Measurements from ENCODE around the gene RNF213.

The RNF213 gene

GRCh38 chr17:80220736-80221215 is 39.9 kb upstream of the RNF213 start:
- Mint-ChIP-seq H3K27ac (peak overlapping the region; percentile 73), H3K4me3 (peak overlapping the region; percentile 75), H3K36me3 (ENCODE audit: low read depth) (peaks cover 42% of the 10 kb centered on the region), H3K9me3 (no peaks in the 10 kb centered on the region), H3K4me1 (ENCODE audit: low read depth) (peaks cover 39% of the 10 kb centered on the region), H3K27me3 (no peaks in the 10 kb centered on the region)
- peak; percentile 54 for DNase-seq

DNA sequence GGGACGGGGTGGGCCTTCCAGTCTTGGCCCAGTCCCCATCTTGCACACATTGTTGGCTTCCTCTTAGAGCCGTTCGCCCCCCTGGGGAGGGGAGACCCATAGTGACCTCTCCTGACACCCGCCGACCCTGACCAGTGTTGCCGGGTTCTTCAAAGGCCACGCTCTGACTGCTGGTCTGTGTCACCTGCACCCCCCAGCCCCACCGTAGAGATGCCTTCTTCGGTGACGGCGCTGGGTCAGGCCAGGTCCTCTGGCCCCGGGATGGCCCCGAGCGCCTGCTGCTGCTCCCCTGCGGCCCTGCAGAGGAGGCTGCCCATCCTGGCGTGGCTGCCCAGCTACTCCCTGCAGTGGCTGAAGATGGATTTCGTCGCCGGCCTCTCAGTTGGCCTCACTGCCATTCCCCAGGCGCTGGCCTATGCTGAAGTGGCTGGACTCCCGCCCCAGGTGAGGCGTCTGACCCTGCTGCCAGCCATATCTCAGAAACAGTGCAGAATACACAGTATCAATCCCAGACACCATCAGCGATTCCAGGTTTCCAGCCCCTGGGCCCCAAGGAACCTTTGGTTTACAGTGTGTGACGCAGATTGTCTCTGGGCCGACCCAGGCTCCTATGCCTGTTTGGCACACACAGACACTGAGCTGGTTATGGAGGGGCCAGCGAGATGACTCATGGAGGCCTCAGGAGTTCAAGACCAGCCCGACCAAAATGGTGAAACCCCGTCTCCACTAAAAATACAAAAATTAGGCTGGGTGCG is 39.1 kb upstream of the RNF213 start:
- Mint-ChIP-seq H3K9me3 (no peaks in the 10 kb centered on the region), H3K4me3 (peak overlapping the region; percentile 75), H3K4me1 (ENCODE audit: low read depth) (peaks cover 34% of the 10 kb centered on the region), H3K27me3 (no peaks in the 10 kb centered on the region), H3K36me3 (ENCODE audit: low read depth) (peaks cover 36% of the 10 kb centered on the region), H3K27ac (peak overlapping the region; percentile 73)
- DNase-seq, result no peak

DNA sequence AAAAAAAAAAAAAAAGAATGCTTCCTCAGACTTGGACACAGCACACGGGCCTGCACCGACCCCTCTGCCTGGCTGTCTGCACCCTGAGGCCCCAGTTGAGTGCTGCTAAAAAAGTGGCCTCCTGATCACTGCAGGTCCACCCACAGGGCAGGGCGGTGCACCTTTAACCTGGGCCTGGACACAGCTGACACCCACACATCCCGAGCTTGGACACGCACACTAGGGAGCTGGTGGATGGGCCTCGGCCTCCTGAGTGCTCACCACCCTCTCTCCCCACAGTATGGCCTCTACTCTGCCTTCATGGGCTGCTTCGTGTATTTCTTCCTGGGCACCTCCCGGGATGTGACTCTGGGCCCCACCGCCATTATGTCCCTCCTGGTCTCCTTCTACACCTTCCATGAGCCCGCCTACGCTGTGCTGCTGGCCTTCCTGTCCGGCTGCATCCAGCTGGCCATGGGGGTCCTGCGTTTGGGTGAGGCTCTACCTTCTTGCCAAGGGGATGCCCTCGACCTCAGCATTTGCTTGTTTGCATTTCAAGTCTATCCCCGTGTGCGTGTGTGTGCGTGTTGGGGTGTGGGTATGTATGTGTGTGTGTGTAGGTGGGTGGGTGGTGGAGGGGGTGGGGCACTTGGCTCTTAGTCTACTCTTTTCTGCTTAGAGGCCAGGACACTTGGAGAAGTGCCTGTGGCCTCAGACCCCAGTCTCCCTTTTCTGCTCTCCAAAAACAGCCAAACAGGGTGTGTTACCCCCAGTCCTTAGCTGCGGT is 38.1 kb upstream of the RNF213 start:
- Mint-ChIP-seq H3K27me3 (no peaks in the 10 kb centered on the region), H3K4me1 (ENCODE audit: low read depth) (peaks cover 32% of the 10 kb centered on the region), H3K4me3 (no peak overlapping the region), H3K9me3 (no peaks in the 10 kb centered on the region), H3K27ac (no peak overlapping the region), H3K36me3 (ENCODE audit: low read depth) (peaks cover 32% of the 10 kb centered on the region)
- DNase-seq, result no peak

DNA sequence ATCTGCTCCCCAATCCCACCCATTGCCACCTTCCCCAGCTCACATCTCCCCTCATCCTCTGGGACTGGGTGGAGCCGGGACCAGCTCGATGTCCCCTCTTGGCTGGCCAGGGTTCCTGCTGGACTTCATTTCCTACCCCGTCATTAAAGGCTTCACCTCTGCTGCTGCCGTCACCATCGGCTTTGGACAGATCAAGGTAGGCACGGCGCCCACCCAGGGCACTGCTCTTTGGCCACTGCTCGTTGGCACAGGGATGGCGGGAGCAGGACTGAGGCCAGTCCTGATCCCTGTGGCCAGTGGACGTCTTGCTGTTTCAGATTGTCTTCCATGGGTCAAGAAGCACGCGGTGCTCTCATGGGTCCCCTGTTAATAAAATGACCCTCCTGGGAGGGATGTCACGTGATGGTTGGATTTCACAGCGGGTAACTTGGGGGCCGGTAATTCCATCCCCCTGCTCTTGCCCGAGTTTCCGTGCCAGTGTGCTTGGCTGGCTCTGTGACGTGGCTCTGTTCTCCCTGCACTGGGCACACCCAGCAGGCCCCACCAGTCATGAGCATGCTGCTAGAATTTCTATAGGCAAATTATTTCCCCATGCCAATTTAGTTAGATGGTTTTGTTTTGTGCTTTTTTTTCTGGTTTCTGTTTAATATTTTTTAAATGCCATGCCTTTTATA is 37.4 kb upstream of the RNF213 start:
- Mint-ChIP-seq H3K27ac (no peak overlapping the region), H3K36me3 (ENCODE audit: low read depth) (peaks cover 31% of the 10 kb centered on the region), H3K4me3 (no peak overlapping the region), H3K9me3 (no peaks in the 10 kb centered on the region), H3K4me1 (ENCODE audit: low read depth) (peaks cover 25% of the 10 kb centered on the region), H3K27me3 (no peaks in the 10 kb centered on the region)
- no peak for DNase-seq

- H3K4me3 Mint-ChIP-seq, result no peak overlapping the region
- no peak for DNase-seq
- H3K27ac Mint-ChIP-seq, result no peak overlapping the region
- no peaks in the 10 kb centered on the region for H3K9me3 Mint-ChIP-seq
- H3K4me1 Mint-ChIP-seq (ENCODE audit: low read depth), result peaks cover 18% of the 10 kb centered on the region
- peaks cover 29% of the 10 kb centered on the region for H3K36me3 Mint-ChIP-seq (ENCODE audit: low read depth)
- no peaks in the 10 kb centered on the region for H3K27me3 Mint-ChIP-seq
These were observed 36.7 kb upstream of the RNF213 start for GRCh38 chr17:80223838-80224497.

- H3K9me3 Mint-ChIP-seq, result no peaks in the 10 kb centered on the region
- peaks cover 22% of the 10 kb centered on the region for H3K36me3 Mint-ChIP-seq (ENCODE audit: low read depth)
- no peak overlapping the region for H3K27ac Mint-ChIP-seq
- peaks cover 12% of the 10 kb centered on the region for H3K4me1 Mint-ChIP-seq (ENCODE audit: low read depth)
- no peak overlapping the region for H3K4me3 Mint-ChIP-seq
- no peak for DNase-seq
- no peaks in the 10 kb centered on the region for H3K27me3 Mint-ChIP-seq
These were observed 36.0 kb upstream of the RNF213 start for GRCh38 chr17:80224683-80225082.

GRCh38 chr17:80225230-80225629 is 35.4 kb upstream of the RNF213 start:
- no peak for DNase-seq
- Mint-ChIP-seq H3K4me3 (no peak overlapping the region), H3K36me3 (ENCODE audit: low read depth) (peaks cover 23% of the 10 kb centered on the region)

GRCh38 chr17:80227156-80227555 is 33.5 kb upstream of the RNF213 start:
- H3K9me3 Mint-ChIP-seq, result peaks cover 7% of the 10 kb centered on the region
- H3K4me3 Mint-ChIP-seq, result no peak overlapping the region
- no peaks in the 10 kb centered on the region for H3K27me3 Mint-ChIP-seq
- no peak for DNase-seq
- peaks cover 39% of the 10 kb centered on the region for H3K36me3 Mint-ChIP-seq (ENCODE audit: low read depth)
- peaks cover 9% of the 10 kb centered on the region for H3K4me1 Mint-ChIP-seq (ENCODE audit: low read depth)
- H3K27ac Mint-ChIP-seq, result no peak overlapping the region

More at GRCh38 chr17:80225230-80225629, 35.4 kb upstream of the RNF213 start:
- no peak overlapping the region for H3K27ac Mint-ChIP-seq
- H3K9me3 Mint-ChIP-seq, result no peaks in the 10 kb centered on the region
- peaks cover 12% of the 10 kb centered on the region for H3K4me1 Mint-ChIP-seq (ENCODE audit: low read depth)
- H3K27me3 Mint-ChIP-seq, result no peaks in the 10 kb centered on the region

- Mint-ChIP-seq H3K36me3 (ENCODE audit: low read depth) (peaks cover 42% of the 10 kb centered on the region), H3K27me3 (no peaks in the 10 kb centered on the region), H3K4me3 (no peak overlapping the region), H3K4me1 (ENCODE audit: low read depth) (peaks cover 9% of the 10 kb centered on the region), H3K27ac (no peak overlapping the region), H3K9me3 (peaks cover 11% of the 10 kb centered on the region)
- DNase-seq, result no peak
These were observed 33.0 kb upstream of the RNF213 start for GRCh38 chr17:80227666-80228065.

DNA sequence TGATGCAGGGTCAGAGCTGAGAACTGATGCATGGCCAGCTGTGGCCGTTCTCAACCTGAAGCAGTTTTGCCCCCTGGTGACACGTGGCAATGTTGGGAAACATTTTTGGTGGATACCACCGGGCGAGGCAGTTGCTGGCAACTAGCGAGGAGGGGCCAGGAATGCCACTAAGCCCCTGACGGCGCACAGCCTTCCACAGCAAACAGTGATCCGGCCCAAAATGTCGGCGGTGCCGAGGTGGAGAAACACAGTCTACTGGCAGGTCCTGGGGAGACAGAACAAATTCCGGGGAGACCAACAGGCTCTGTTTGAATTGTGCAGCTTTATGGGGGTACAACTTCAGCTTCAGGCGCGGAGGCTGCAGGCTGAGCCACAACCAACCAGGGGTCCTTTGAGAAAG is 32.2 kb upstream of the RNF213 start:
- H3K9me3 Mint-ChIP-seq, result peaks cover 15% of the 10 kb centered on the region
- no peaks in the 10 kb centered on the region for H3K27me3 Mint-ChIP-seq
- no peak overlapping the region for H3K4me3 Mint-ChIP-seq
- peaks cover 9% of the 10 kb centered on the region for H3K4me1 Mint-ChIP-seq (ENCODE audit: low read depth)
- no peak for DNase-seq
- H3K27ac Mint-ChIP-seq, result no peak overlapping the region
- H3K36me3 Mint-ChIP-seq (ENCODE audit: low read depth), result peaks cover 44% of the 10 kb centered on the region

DNA sequence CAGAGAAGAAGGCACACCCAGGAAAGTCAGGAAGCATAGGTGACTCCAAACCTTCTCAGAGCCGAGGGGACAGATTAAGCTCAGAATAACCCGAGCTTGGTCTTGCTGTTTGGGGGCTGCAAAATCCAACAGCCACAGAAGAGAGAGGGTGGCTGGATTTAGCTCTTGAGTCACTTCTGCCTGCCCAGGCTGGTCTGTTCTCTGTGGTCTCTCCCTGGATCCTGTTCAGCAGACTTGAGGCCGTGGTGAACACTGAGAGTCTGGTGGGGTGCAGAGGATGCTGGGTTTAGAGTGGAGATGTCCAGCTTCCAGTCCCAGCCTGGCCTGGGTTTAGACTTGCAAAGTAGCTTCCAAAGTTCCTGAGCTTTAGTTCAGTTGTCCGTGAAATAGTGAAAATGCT is 31.6 kb upstream of the RNF213 start:
- no peak overlapping the region for H3K27ac Mint-ChIP-seq
- peaks cover 16% of the 10 kb centered on the region for H3K9me3 Mint-ChIP-seq
- DNase-seq, result no peak
- H3K4me3 Mint-ChIP-seq, result no peak overlapping the region
- H3K36me3 Mint-ChIP-seq (ENCODE audit: low read depth), result peaks cover 48% of the 10 kb centered on the region
- no peaks in the 10 kb centered on the region for H3K27me3 Mint-ChIP-seq
- H3K4me1 Mint-ChIP-seq (ENCODE audit: low read depth), result peaks cover 6% of the 10 kb centered on the region

GRCh38 chr17:80232438-80232837 is 28.2 kb upstream of the RNF213 start:
- Mint-ChIP-seq H3K4me3 (no peak overlapping the region), H3K27ac (no peak overlapping the region), H3K9me3 (peaks cover 19% of the 10 kb centered on the region), H3K27me3 (no peaks in the 10 kb centered on the region), H3K4me1 (ENCODE audit: low read depth) (no peaks in the 10 kb centered on the region), H3K36me3 (ENCODE audit: low read depth) (peaks cover 73% of the 10 kb centered on the region)
- DNase-seq, result no peak

DNA sequence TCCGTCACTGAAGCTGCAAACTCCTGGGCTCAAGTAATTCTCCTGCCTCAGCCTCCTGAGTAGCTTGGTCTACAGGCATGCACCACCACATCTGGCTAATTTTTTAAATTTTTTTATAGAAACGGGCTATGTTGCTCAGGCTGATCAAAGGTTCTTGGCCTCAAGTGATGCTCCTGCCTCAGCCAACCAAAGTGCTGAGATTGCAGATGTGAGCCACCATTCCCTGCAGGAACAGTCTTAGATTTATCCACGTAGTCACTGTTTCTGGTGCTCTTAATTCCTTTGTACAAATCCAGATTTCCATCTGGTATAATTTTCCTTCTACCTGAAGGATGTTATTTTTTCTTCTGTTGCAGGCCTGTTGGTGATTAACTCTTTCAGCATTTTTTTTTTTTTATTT is 27.4 kb upstream of the RNF213 start:
- peaks cover 75% of the 10 kb centered on the region for H3K36me3 Mint-ChIP-seq (ENCODE audit: low read depth)

GRCh38 chr17:80236911-80237310 is 23.7 kb upstream of the RNF213 start:
- Mint-ChIP-seq H3K36me3 (ENCODE audit: low read depth) (peaks cover 74% of the 10 kb centered on the region), H3K4me1 (ENCODE audit: low read depth) (no peaks in the 10 kb centered on the region), H3K9me3 (peaks cover 14% of the 10 kb centered on the region), H3K4me3 (no peak overlapping the region), H3K27ac (no peak overlapping the region), H3K27me3 (no peaks in the 10 kb centered on the region)
- DNase-seq, result no peak

More for the DNA sequence above, 27.4 kb upstream of the RNF213 start:
- H3K9me3 Mint-ChIP-seq, result peaks cover 19% of the 10 kb centered on the region
- no peaks in the 10 kb centered on the region for H3K4me1 Mint-ChIP-seq (ENCODE audit: low read depth)
- no peak for DNase-seq
- no peak overlapping the region for H3K27ac Mint-ChIP-seq
- H3K27me3 Mint-ChIP-seq, result no peaks in the 10 kb centered on the region
- H3K4me3 Mint-ChIP-seq, result no peak overlapping the region
